PFSK-1 (cell line): ENCODE measurements around the gene TCF7.

Experiments used
- POLR2AphosphoS5 ChIP-seq: IDR thresholded peaks from 2 replicates; pipeline ENCODE4 v1.6.1; 2012; ENCODE audit warnings: low read depth, mild to moderate bottlenecking, control low read depth, low read length, moderate library complexity
- SIN3A ChIP-seq: IDR thresholded peaks from 2 replicates; pipeline ENCODE4 v1.6.1; 2012; ENCODE audit warnings: mild to moderate bottlenecking, low read length, moderate library complexity, borderline replicate concordance; ENCODE audit not compliant: insufficient read depth
- TAF1 ChIP-seq: IDR thresholded peaks from 2 replicates; pipeline ENCODE4 v1.6.1; 2012; ENCODE audit warnings: low read length, control low read depth, borderline replicate concordance; ENCODE audit not compliant: insufficient read depth
- TF ChIP-seq, protein P1 (sequence below), 2 experiments: IDR thresholded peaks; 2 replicates each; pipeline versions ENCODE4 v1.6.1 to v1.8.0; 2011 to 2012; ENCODE audit warnings: low read depth in 2 of 2, low read length in 2 of 2, control low read depth in 1 of 2, inconsistent platforms in 1 of 2, mild to moderate bottlenecking in 1 of 2, moderate library complexity in 1 of 2; ENCODE audit not compliant: insufficient read depth in 1 of 2

DNA sequence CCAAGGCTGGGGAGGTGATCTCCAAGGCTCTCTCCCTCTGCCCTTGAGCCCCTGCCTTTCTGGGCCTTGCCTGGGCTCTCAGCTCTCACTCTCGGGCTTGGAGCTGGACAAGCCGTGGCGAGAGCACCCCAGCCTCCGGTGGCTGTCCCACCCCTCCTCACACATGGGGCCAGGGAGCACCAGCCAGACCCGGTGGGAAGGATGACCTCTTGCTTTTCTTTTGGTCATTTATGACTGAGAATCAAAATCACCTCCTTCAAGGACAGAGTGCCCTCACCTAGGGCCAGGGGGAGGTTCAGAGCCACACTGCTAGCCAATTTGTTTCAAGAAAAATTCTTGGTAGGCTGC, 14.1 kb downstream of the TCF7 start:
- TF ChIP-seq TAF1 (no peak), POLR2AphosphoS5 (no peak), SIN3A (no peak)
- TF ChIP-seq, protein P1, sequence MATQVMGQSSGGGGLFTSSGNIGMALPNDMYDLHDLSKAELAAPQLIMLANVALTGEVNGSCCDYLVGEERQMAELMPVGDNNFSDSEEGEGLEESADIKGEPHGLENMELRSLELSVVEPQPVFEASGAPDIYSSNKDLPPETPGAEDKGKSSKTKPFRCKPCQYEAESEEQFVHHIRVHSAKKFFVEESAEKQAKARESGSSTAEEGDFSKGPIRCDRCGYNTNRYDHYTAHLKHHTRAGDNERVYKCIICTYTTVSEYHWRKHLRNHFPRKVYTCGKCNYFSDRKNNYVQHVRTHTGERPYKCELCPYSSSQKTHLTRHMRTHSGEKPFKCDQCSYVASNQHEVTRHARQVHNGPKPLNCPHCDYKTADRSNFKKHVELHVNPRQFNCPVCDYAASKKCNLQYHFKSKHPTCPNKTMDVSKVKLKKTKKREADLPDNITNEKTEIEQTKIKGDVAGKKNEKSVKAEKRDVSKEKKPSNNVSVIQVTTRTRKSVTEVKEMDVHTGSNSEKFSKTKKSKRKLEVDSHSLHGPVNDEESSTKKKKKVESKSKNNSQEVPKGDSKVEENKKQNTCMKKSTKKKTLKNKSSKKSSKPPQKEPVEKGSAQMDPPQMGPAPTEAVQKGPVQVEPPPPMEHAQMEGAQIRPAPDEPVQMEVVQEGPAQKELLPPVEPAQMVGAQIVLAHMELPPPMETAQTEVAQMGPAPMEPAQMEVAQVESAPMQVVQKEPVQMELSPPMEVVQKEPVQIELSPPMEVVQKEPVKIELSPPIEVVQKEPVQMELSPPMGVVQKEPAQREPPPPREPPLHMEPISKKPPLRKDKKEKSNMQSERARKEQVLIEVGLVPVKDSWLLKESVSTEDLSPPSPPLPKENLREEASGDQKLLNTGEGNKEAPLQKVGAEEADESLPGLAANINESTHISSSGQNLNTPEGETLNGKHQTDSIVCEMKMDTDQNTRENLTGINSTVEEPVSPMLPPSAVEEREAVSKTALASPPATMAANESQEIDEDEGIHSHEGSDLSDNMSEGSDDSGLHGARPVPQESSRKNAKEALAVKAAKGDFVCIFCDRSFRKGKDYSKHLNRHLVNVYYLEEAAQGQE (IDR thresholded peaks at IDR 0.05; ENCODE audit: insufficient read depth in 1 of 2, low read depth in 2 of 2, low read length in 2 of 2), result no peak
